Mononuclear cell (primary cell): ENCODE data around the gene ACER2. TPM values are rescaled to one million over a fixed set of nuclear protein-coding genes. Genes with fewer than 3 reads are reported as not detected.
A peak's percentile ranks its signal among the peaks of the same experiment; 100 is the strongest.
"Not testable (repeated sequence)": the region's sequence is repeated elsewhere in the genome, so short reads cannot be mapped to it uniquely, and the experiment has no call there.

Experiments
- H3K27me3 ChIP-seq: 2 replicates; pipeline ENCODE4 v1.6.0; 2011; ENCODE audit warnings: low read length, control low read depth; ENCODE audit not compliant: insufficient read depth
- H3K4me1 ChIP-seq: 2 replicates; pipeline ENCODE4 v1.5.1; 2011; ENCODE audit warnings: mild to moderate bottlenecking, low read length, control low read depth; ENCODE audit not compliant: insufficient read depth
- H3K4me3 ChIP-seq: 2 replicates; pipeline ENCODE4 v1.5.1; 2011; ENCODE audit warnings: mild to moderate bottlenecking, low read length, moderate library complexity
- H3K9me3 ChIP-seq: 2 replicates; pipeline ENCODE4 v1.5.1; 2011; ENCODE audit warnings: low read depth, mild to moderate bottlenecking, control low read depth, low read length
- total RNA-seq: library from RNA; depleted of rRNA; stranded (reverse); fragments of >200 nt; gene quantifications from one replicate; pipeline ENCODE4 v1.2.3, GENCODE V29; 2012

Gene ACER2
- total RNA-seq, 1 donor: 4.2 TPM

DNA sequence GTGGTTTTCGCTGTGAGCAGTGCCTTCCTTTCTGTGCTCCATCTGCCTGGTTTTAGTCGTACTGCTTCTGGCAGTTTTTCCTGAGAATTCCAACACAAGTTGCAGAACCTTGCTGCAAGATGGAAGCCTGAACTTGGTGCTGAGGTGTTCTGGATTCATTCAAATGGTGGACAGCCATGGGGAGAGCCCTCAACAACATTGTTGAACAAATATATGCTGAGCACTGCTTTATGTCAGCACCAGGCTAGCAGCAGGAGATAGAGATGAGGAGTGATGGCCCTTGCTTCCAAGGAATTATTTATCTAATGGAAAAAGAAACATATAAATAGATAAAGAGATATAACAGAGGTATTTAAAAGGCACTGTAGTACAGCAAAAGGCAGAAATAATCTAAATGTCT lies 21.5 kb upstream of the ACER2 start:
- no peaks in the 10 kb centered on the region for H3K4me1 ChIP-seq
- peaks cover 3% of the 10 kb centered on the region for H3K27me3 ChIP-seq
- no peaks in the 10 kb centered on the region for H3K9me3 ChIP-seq
- no peak overlapping the region for H3K4me3 ChIP-seq

DNA sequence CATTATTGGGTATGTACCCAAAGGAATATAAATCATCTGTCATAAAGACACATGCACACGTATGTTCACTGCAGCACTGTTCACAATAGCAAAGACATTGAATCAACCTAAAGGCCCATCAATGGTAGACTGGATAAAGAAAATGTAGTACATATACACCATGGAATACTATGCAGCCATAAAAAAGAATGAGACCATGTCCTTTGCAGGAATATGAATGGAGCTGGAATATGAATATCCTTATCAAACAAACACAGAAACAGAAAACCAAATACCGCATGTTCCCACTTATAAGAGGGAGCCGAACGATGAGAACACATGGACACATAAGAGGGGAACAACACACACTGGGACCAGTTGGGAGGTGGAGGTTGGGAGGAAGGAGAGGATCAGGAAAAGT lies 19.3 kb upstream of the ACER2 start:
- not testable (repeated sequence) for H3K4me3 ChIP-seq, H3K27me3 ChIP-seq, H3K9me3 ChIP-seq, H3K4me1 ChIP-seq

DNA sequence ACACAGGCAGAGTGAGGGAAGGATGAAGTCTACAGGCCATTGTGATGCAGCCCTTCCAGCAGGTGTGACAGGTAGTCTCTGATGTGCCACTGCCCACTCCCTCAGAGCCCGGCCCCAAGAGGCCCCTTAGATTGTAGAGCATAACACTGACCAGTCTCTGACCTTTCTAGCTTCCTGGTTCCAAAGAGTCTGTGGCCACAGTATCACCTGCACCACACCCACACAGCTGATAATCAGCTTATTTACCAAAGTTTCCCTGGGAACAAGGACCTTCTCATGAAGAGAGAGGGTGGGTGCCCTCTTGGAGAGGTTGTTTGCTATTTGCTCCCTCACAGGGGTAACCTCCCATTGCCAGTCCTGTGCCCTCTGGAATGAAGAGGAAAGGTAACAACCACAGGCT lies 11.0 kb upstream of the ACER2 start:
- H3K4me3 ChIP-seq: no peak overlapping the region
- H3K9me3 ChIP-seq: no peaks in the 10 kb centered on the region
- H3K4me1 ChIP-seq: no peaks in the 10 kb centered on the region
- H3K27me3 ChIP-seq: no peaks in the 10 kb centered on the region

DNA sequence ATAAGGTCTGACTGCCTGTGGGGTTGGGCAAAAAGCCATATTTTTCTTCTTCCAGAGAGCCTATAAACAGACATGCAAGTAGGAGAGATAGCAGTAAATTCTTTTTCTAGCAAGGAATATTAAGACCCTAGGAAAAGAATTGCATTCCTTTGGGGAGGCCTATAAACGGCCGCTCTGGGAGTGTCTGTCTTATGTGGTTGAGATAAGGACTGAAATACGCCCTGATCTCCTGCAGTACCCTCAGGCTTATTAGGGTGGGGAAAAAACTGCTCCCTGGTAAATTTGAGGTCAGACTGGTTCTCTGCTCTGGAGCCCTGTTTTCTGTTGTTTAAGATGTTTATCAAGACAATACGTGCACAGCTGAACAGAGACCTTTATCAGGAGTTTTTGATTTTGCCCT lies 5.6 kb upstream of the ACER2 start:
- not testable (repeated sequence) for H3K27me3 ChIP-seq, H3K4me1 ChIP-seq, H3K9me3 ChIP-seq, H3K4me3 ChIP-seq

DNA sequence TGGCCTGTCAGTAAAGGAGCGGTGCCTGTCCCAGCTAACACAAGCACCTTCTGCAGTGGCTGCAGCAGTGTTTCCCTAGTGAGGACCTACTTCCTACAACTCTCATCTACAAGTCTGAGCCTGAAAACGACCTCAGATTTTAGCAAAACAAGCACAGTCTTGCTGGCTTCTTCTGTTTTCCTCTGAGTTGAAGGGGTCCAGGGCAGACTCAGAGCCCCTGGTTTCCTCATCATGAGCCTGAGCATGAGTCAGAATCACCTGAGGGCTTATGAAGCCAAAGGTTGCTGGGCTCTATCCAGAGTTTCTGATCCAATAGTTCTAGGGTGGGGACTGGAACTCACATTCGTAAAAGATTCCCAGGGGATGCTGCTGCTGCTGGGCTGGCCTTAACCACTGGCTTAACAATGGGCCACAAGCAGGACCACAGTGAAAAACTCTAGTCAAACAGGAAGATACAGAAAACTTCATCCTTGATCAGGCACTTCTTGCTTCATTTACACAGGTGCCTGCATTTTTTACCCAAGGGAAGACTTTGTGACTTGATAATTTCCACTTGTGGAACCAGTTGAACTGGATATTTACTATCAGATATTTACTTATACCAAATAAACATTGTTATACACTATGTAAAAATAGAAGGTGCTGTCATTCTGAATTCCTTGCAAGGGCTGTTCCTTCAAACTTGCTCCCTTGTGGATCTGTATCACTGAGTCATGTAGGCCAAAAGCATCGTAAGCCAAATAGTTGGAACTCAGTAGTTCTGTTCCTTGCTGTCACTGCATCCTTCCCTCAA lies 4.3 kb upstream of the ACER2 start:
- no peak overlapping the region for H3K4me3 ChIP-seq
- no peaks in the 10 kb centered on the region for H3K9me3 ChIP-seq
- no peaks in the 10 kb centered on the region for H3K27me3 ChIP-seq
- H3K4me1 ChIP-seq: peaks cover 12% of the 10 kb centered on the region

DNA sequence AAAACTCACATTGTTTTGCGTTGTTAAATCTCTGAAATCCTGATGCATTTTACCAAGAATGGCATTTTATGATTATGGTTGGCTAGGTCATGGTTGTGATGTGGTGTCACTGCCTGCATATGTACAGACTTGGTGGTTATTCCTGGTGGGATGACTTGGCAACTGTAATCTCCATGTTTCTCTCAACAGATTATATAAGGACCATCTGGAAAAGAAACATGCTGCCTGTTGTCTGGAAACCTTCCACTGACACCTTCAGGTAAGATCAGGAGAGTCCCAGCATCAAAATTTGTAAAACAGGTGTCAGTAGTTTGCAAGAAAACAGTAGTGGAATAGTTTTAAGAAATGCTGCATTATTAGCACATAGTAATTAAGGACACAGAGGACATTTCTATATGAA lies 3.0 kb upstream of the ACER2 start:
- no peaks in the 10 kb centered on the region for H3K27me3 ChIP-seq
- no peak overlapping the region for H3K4me3 ChIP-seq
- H3K4me1 ChIP-seq: peaks cover 19% of the 10 kb centered on the region
- no peaks in the 10 kb centered on the region for H3K9me3 ChIP-seq

DNA sequence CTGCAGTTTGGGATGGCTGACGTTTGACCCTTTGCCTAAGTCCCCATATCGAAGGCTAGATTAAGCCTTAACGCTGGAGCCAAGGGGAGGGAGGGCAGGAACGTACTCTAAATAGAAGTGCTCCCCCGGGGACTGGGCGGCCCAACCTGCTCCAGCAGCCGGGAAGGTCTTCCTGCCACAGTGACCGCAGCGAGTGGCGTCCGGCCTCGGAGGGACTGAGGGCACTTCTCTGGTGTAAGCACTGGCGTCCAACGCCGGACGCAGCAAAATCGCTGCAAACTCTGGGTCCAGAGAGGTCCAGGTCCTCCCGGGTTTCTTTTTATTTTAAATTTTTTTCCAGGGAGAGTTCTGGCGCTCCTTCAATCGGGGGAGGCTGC lies 505 bp upstream of the ACER2 start:
- H3K4me1 ChIP-seq: peaks cover 19% of the 10 kb centered on the region
- H3K4me3 ChIP-seq: peak overlapping the region; percentile 67
- no peaks in the 10 kb centered on the region for H3K27me3 ChIP-seq
- no peaks in the 10 kb centered on the region for H3K9me3 ChIP-seq

DNA sequence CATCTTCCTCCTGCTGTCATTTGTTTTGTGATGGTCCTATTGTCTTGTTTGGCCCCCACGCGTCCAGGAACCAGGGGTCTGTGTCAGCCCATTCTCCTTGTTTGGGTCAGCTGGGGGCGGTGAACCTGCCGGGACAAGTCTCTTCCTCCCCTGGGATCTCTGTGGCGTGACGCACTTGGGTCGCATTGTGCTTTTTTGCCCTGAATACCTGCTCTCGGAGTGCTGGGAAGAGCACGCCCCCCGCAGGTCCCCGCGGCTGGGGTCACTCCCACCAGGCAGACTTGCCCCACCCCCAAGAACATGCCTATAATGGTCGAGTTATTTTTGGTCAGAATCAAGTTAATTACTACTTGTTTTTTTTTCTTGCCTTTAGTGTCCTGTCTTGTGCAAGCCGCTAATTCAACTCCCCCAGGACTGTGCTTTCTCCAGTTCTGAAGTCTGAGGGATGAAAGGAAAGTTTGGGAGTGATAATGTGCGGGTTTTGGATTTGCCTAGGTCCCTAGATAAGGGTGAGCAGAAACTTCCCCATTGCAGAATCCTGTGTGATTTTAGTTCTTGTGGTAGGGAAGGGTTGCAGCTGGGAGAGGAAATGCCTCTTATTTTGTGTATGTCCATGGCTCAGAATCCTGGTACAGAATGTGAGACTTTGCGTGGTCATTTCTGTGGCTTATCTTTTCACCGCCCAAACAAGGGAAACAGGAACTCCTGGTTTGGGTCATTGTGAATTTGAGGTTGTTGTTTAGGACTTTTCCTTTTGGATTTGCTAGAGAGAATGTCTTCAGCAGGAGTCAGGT lies 789 bp downstream of the ACER2 start:
- Histone ChIP-seq H3K4me3 (peak overlapping the region; percentile 67), H3K4me1 (peaks cover 19% of the 10 kb centered on the region), H3K9me3 (no peaks in the 10 kb centered on the region), H3K27me3 (no peaks in the 10 kb centered on the region)

DNA sequence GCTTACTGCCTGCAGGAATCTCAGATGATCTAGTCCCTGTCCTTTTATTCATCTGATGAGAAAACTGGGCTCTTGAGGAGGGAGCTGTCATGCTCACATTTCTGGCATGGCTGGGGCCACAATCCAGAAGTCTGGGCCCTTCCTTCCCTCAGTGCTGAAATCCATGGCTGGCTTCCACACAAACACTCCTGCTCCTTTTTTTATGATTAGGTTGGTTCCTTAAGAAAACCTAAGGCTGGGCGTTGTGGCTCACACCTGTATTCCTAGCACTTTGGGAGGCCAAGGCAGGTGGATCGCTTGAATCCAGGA lies 1.3 kb downstream of the ACER2 start:
- no peak overlapping the region for H3K4me3 ChIP-seq
- H3K9me3 ChIP-seq: no peaks in the 10 kb centered on the region
- H3K4me1 ChIP-seq: peaks cover 19% of the 10 kb centered on the region
- H3K27me3 ChIP-seq: no peaks in the 10 kb centered on the region

DNA sequence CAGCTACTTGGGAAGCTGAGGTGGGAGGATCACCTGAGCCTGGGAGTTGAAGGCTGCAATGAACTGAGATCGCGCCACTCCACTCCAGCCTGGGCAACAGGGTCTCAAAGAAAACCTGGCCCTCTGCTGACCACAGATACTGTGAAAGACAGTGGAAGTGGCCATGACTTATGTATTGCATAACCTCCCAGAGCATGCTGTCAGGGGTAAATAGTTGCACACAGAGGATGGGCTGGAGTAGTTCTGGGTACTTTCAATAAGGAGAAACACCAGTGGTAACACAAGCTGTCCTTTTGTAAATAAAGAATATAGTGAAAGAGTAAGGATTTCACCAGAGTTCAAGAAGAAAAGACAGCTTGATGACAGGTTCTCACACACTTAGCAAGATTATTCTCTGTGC lies 1.8 kb downstream of the ACER2 start:
- no peaks in the 10 kb centered on the region for H3K9me3 ChIP-seq
- no peak overlapping the region for H3K4me3 ChIP-seq

DNA sequence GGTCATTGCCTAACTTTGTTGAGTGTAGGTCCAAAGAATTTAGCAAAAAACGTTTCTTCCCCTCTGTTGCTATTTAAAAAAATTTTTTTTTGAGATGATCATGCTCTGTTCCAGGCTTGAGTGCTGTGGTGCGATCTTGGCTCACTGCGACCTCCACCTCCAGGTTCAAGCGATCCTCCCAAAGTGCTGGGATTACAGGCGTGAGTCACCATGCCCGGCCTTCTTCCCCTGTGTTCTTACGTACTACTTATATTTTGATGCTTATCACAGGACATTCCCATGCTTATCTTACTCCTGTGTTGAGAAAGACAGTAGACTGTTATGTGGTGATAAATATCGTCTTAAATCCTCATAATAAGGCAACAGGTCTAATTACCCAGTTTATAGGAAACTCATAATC lies 2.5 kb downstream of the ACER2 start:
- H3K4me3 ChIP-seq: no peak overlapping the region
- peaks cover 19% of the 10 kb centered on the region for H3K4me1 ChIP-seq
- H3K27me3 ChIP-seq: no peaks in the 10 kb centered on the region
- H3K9me3 ChIP-seq: no peaks in the 10 kb centered on the region

More for the DNA sequence above, 1.8 kb downstream of the ACER2 start:
- Histone ChIP-seq H3K27me3 (no peaks in the 10 kb centered on the region), H3K4me1 (peaks cover 19% of the 10 kb centered on the region)

DNA sequence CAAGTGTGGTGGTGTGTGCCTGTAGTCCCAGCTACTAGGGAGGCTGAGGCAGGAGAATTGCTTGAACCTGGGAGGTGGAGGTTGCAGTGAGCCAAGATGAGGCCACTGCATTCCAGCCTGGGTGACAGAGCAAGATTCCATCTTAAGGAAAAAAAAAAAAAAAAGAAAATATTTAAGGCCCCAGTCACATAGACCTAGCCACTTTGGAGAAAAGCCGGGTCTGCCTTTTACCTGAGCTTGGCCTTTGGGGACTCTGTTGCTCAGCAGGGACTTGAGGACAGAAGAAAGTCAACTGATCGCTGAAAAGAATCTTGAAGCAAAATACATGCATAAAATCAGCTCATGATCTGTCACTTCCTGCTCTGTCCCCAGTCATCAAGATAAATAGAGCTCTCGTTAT lies 4.6 kb downstream of the ACER2 start:
- not testable (repeated sequence) for H3K9me3 ChIP-seq, H3K27me3 ChIP-seq, H3K4me3 ChIP-seq
- H3K4me1 ChIP-seq: peaks cover 13% of the 10 kb centered on the region

DNA sequence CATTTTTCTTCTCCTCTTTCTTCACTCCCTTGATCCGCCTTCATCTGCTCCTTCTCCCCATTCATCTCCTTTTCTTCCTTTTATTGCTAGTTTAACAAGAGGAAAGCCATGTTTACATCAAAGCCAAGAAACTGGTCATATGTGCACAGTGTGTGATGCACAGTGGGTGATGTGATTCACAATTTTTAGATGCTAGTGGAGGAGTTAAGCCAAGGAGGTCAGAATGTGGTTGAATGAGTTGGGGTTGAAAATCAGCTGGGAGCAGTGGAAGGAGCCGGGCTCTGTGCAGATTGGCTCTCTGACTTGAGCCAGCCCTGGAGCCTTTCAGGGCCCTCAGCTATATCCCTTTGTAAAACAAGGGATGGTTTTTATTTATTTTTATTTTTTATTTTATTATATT lies 7.3 kb downstream of the ACER2 start:
- Histone ChIP-seq H3K4me3 (no peak overlapping the region), H3K27me3 (no peaks in the 10 kb centered on the region), H3K9me3 (no peaks in the 10 kb centered on the region), H3K4me1 (no peaks in the 10 kb centered on the region)

DNA sequence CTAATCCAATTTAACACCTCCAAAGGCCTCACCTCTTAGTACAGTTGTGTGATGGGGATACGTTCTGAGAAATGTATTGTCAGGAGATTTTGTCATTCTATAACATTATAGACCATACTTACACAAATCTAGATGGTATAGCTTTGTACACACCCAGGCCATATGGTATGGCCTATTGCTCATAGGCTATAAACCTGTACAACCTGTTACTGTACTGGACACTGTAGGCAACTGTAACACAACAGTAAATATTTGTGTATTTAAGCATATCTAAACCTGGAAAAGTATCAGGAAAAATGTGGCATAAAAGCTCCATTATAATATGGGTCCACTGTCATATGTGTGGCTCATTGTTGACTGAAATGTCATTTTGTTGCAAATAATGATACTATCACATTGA lies 12.1 kb downstream of the ACER2 start:
- Histone ChIP-seq H3K9me3 (no peaks in the 10 kb centered on the region), H3K27me3 (no peaks in the 10 kb centered on the region), H3K4me3 (no peak overlapping the region), H3K4me1 (no peaks in the 10 kb centered on the region)

DNA sequence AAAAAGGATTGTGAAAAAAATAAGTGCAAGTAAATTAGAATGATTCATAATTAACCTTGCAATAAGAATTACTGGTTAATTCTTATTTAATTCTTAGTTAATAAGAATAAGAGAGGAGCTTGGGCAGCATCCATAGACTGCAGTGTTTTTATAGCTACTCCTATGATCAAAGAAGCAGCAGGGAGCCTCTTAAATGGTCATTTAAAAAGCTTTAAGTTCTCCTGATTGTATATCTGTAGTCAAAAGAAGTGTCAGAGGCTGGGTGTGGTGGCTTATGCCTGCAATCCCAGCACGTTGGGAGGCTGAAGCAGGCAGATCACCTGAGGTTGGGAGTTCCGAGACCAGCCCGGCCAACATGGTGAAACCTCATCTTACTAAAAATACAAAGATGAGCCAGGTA lies 14.4 kb downstream of the ACER2 start:
- H3K27me3 ChIP-seq: no peaks in the 10 kb centered on the region
- no peaks in the 10 kb centered on the region for H3K4me1 ChIP-seq
- no peaks in the 10 kb centered on the region for H3K9me3 ChIP-seq
- no peak overlapping the region for H3K4me3 ChIP-seq

DNA sequence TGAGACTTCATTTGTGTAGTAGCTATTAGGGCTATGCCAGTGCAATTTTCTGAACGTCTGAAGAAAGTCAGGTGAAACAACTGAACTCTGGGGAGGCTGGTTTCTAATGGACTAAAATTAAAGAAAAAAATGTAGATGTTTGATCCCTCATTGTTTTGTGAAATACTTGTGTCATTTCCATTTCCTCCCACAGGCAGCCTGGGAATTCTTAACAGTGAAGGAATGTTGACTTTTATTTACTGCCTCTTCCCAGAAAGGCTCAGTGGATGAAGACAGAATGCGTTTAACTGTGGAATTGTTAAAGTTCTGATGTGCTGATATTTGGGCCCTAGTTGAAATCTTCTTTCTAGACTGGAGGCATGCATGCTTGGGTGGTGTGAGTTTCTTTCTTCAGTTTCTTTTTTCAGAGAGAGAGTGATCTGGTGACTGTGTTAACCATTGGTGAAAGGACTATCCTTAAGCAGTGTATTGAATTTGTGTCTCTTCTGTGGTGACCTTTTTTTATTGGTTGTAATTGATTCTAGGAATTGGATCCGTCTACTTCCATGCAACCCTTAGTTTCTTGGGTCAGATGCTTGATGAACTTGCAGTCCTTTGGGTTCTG lies 15.5 kb downstream of the ACER2 start:
- no peaks in the 10 kb centered on the region for H3K4me1 ChIP-seq
- no peak overlapping the region for H3K4me3 ChIP-seq
- no peaks in the 10 kb centered on the region for H3K27me3 ChIP-seq
- no peaks in the 10 kb centered on the region for H3K9me3 ChIP-seq
